NCI-H2196 (cell line): ENCODE results near the gene ACAT2.
"Not testable (repeated sequence)": the region's sequence is repeated elsewhere in the genome, so short reads cannot be mapped to it uniquely, and the experiment has no call there.

Experiments used
- DNase-seq: peaks from one replicate; lab custom pipeline; 2025; ENCODE audit not compliant: unreplicated experiment; lab: John Stamatoyannopoulos, UW

Gene ACAT2

GRCh38 chr6:159729598-159730331 is 32.1 kb upstream of the ACAT2 start:
- no peak for DNase-seq

- DNase-seq: no peak
Measured at GRCh38 chr6:159730332-159730676, 31.5 kb upstream of the ACAT2 start.

- DNase-seq: not testable (repeated sequence)
Measured at GRCh38 chr6:159732550-159732949, 29.3 kb upstream of the ACAT2 start.

- DNase-seq: not testable (repeated sequence)
Measured at GRCh38 chr6:159733395-159733794, 28.4 kb upstream of the ACAT2 start.

GRCh38 chr6:159736908-159737307 is 24.9 kb upstream of the ACAT2 start:
- DNase-seq: no peak

GRCh38 chr6:159739341-159739740 is 22.5 kb upstream of the ACAT2 start:
- DNase-seq: no peak

- DNase-seq: no peak
Measured at GRCh38 chr6:159742165-159742564, 19.7 kb upstream of the ACAT2 start.

- DNase-seq: no peak
Measured at GRCh38 chr6:159745081-159745480, 16.8 kb upstream of the ACAT2 start.

- no peak for DNase-seq
Measured at GRCh38 chr6:159746759-159747158, 15.1 kb upstream of the ACAT2 start.

- not testable (repeated sequence) for DNase-seq
Measured at GRCh38 chr6:159748127-159748526, 13.7 kb upstream of the ACAT2 start.

- DNase-seq: no peak
Measured at GRCh38 chr6:159751448-159751847, 10.4 kb upstream of the ACAT2 start.

GRCh38 chr6:159753081-159753872 is 8.6 kb upstream of the ACAT2 start:
- no peak for DNase-seq

- DNase-seq: no peak
Measured at GRCh38 chr6:159754401-159754800, 7.4 kb upstream of the ACAT2 start.

GRCh38 chr6:159754959-159755914 is 6.6 kb upstream of the ACAT2 start:
- DNase-seq: no peak

GRCh38 chr6:159756508-159756907 is 5.3 kb upstream of the ACAT2 start:
- DNase-seq: no peak

- no peak for DNase-seq
Measured at GRCh38 chr6:159758031-159759001, 3.5 kb upstream of the ACAT2 start.

GRCh38 chr6:159759645-159760044 is 2.2 kb upstream of the ACAT2 start:
- DNase-seq: no peak

GRCh38 chr6:159760602-159761057 is 1.2 kb upstream of the ACAT2 start:
- no peak for DNase-seq

- no peak for DNase-seq
Measured at GRCh38 chr6:159761129-159761872, 544 bp upstream of the ACAT2 start.
